HG03175 (cell line): ENCODE data around the gene PAX8.
"Not testable (repeated sequence)": the region's sequence is repeated elsewhere in the genome, so short reads cannot be mapped to it uniquely, and the experiment has no call there.

Experiments
- ATAC-seq: cut with Tn5 transposase; IDR thresholded peaks from one replicate; pipeline ENCODE4 v1.9.1; 2021; ENCODE audit warnings: mild to moderate bottlenecking, moderate library complexity; ENCODE audit not compliant: unreplicated experiment

Gene PAX8

DNA sequence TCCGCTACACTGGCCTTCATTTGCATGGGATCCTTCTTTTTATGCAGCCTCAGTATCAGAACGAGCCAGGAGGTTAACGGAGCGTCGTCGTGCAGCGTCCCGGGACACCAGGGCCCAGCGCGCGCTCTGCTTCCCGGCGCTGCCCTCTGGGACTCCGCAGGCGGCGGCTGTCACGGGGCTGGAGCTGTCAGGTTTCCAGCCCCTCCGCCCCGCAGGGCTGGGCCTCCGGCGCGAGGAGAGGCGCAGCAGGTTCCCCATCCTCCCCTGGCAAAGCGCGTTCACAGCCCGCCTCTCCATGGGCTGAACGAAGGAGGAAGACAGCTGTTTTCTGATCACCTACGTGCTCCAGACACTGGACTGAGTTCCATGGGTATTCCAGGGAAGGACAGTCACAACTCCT lies 12.5 kb upstream of the PAX8 start:
- no peak for ATAC-seq

GRCh38 chr2:113288674-113289149 lies 10.0 kb upstream of the PAX8 start:
- ATAC-seq, result not testable (repeated sequence)

GRCh38 chr2:113288117-113288673 lies 9.5 kb upstream of the PAX8 start:
- not testable (repeated sequence) for ATAC-seq

DNA sequence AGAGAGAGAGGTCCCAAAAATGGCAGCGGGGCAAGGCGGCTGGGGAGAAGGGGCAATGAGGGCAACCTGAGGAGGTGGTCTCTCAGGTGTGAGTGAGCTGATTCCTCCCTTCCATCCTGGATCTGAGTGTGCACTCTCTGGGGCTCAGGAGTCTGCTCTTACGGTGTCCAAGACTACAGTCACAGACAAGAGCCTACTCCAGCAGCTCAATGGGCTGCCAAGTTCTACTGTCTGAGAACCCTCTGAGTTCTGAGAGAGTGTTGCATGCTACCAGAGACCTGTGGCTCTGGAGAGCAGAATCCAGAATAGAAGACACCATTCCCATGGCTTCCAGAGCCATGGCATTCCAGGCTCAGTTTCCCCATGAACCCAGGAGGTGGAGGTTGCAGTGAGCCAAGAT lies 7.1 kb upstream of the PAX8 start:
- no peak for ATAC-seq

DNA sequence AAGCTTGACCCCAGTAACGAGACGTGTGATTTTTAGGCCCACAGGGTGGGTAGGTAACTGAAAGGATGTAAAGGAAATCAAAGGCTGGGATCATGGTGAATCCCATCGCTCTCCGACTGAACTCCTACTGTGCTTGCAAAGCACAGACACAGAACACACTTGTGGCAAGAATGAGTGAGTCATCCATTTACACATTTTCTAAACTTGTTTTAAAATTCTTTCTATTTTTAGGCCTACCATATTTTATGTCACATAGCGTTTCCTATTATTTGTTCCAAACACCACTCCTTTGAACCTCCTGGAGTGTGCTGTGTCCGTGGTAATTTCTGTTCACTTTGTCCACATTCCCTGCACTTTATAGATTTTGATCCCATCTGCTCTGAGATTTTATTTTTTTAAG lies 6.3 kb upstream of the PAX8 start:
- not testable (repeated sequence) for ATAC-seq

DNA sequence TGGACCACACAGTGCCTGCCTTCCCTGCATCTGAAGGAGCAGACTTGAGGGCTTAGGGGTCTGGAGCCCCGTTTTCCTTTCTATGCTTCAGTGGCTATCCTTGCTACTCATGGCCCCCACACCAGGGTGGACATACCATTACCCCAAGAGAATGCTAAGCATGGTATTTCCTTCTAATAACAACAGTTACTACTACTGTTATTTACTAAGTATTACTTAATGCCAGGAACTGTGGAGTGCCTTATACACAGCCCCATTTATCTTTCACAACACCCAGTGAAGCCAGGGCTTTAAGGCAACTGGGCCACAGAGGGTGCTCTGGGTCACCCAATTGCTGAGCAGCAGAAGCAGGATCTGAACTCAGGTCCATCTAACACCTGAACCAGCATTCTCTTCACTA lies 5.8 kb upstream of the PAX8 start:
- no peak for ATAC-seq

DNA sequence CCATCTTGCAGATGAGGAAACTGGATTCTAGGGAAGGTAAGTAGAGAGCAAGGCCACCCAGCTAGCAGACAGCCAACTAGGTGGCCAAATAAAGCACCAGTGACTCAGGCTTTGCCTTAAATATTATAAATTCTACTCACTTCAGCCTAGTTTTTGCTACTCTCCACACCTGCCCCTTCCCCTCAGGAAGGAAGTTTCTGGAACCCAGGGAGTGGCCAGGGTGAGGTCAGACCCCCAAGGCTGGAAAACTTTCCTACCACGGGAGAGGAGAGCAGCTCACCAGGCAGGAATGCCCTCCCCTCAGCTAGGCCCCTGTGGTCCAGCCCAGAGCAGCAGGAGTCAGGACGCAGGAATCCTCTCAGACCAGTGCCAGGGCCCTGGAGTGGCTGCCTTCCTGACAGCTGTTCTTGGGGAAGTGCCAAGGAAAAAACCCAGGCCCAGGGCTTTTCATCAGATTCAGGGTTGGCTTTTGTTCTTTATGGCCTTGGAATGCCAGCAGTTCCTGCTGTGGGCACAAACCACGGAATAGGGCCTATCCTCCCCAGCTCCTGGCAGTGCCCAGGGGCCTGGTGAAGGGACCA lies 5.1 kb upstream of the PAX8 start:
- ATAC-seq, result no peak

DNA sequence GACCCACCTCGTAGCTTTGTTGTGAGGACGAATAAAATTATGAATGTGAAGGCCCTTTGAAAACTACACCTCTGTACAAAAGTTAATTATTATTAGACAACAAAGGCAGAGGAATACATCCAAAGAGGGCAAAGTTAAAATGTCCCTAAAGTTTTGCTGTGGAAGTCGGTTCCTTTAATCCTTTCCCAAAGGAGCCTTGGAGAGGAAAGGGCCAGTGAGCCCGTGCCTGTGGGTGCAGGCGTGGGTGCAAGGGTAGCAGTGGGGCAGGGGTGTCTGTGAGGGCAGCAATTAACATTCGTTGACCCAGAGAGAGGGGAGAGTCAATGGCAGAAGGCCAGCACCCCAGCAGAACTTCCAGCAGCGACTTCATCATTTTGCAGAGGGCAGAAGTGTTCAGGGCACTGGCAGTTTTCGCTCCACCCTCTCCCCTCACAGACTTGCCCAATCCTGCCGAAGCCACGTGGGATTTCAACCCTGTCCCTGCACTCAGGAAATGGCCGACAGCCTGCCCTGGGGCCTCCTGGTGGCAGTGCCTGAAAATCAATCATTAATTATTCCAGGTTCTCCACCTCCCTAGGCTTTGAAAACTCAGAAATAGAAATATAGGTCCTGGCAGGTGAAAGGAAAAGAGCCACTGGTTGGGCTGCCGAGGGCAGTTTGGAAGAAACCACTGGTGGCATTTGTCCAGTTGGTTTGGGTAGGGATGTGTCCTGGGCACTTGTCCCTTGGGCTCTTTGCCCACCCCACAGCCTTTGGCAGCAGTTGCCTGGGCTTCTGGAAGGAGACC lies 4.2 kb upstream of the PAX8 start:
- no peak for ATAC-seq

- ATAC-seq, result no peak
Observed at GRCh38 chr2:113281910-113282746, 3.4 kb upstream of the PAX8 start.

GRCh38 chr2:113278073-113278741 lies 514 bp downstream of the PAX8 start:
- ATAC-seq, result no peak

DNA sequence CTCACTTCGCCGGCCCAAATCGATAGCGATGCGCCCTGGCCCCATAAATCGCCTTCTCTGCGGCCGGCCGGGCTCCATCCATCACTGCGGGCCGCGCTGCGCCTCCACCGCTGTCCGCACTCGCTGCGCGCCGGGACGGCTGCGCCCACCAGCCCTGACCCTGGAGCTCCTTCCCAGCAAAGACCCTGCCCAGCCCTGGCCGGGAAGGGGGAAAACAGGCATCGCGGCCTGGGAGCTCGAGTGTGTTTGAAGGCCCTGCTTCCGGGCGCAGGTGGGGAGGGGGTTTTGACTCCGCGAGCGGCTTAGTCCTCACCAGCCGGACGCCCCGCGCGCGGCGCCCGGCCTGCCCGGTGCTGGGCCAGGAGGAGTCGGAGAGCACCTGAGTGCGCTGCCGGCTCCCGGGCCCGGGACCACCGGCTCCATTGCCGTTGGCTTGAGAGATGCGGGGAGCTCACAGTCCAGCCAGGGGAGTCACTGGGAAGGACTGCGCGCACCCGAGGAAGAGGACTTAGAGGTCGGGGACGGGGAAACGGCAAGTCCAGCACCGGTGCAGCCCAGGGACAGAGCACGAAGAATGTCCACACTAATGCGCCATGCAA lies 1.1 kb downstream of the PAX8 start:
- no peak for ATAC-seq

- ATAC-seq, result no peak
Observed at GRCh38 chr2:113276761-113277425, 1.8 kb downstream of the PAX8 start.

GRCh38 chr2:113276216-113276760 lies 2.4 kb downstream of the PAX8 start:
- no peak for ATAC-seq

DNA sequence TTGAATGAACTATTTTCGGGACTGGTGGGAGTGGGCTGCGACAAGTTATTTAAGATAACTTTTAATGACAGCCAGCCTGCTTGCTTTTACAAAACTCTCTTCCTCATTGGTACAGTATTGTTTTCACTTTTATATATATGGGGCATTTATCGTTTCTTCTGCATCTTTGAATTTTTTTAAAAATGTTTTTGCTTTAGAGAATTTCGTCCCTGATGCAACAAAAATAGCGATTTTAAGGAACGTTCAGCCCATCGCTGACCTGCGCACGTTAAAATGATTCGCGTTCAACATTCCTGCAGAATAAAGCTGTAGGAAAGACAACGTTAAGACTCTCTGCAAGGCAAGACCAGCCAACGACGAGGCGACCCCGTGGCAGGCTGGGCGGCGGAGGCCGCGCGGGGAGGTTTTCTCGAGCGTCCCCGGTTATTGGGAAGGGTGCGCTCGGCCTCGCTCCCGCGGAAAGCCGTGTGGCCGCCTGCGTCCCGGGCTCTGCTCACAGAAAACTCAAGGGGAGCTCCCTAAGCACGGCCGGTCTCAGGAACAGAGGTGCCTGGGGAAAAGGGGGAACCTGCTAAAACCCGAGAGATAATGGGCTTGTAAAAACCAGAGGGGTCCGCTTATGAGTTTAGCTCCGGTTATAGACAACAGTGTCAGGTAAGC lies 3.0 kb downstream of the PAX8 start:
- ATAC-seq, result no peak

DNA sequence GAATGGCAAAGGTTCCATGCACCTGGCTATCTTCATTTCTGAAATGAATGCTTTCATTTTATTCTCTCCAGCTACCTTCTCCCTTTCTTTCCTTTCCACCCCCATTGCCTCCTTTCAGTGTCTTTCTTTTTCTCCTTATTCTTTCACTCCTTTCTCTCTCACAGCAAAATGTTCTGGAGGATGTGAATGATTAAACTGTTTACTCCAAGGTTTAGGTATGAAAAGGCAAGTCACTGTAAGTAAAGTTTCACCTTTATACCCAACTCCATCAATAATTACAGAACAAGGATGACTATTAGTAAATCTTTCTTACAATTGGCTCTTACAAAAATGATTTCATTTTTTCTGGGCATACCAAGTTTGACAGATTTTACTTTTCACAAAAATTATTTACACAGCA lies 4.3 kb downstream of the PAX8 start:
- ATAC-seq, result no peak

DNA sequence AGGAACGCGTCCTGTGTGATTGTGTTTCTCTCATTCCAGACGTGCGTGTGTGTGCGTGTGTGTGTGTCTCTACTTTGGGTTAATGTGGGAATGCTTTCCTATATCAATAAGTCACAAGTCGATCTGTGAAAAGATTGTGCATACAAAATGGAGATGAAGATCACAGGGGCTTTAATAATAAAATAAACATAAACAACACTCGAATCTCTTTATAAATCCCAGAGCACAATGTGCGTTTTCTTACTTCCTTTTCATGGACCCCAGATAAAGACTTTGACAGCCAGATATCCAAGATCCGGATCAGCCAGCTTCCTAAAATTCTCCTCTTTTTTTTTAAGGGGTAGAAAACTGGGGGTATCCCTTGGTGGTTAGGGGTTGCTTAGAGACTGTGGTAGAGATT lies 4.7 kb downstream of the PAX8 start:
- no peak for ATAC-seq

- ATAC-seq, result no peak
Observed at GRCh38 chr2:113273027-113273551, 5.6 kb downstream of the PAX8 start.

GRCh38 chr2:113272477-113272876 lies 6.2 kb downstream of the PAX8 start:
- no peak for ATAC-seq
